GM12872 (cell line): Measurements from ENCODE around the gene SLC16A10.

Experiments used
- CTCF ChIP-seq: IDR thresholded peaks from 3 replicates; pipeline ENCODE4 v1.5.1; 2011; ENCODE audit warnings: low read depth, mild to moderate bottlenecking, low read length, moderate library complexity; ENCODE audit not compliant: insufficient read depth

The SLC16A10 gene

GRCh38 chr6:111280445-111280955 lies 193.2 kb downstream of the SLC16A10 start:
- no peak for TF ChIP-seq CTCF
